Osteoblast (primary cell): ENCODE measurements around the gene RBP4. TPM values are rescaled to one million over a fixed set of nuclear protein-coding genes. Genes with fewer than 3 reads are reported as not detected.

Experiments used
- DNase-seq: peaks from one replicate; pipeline ENCODE4 v3.0.0; 2011; ENCODE audit warnings: low spot score, mixed read lengths; ENCODE audit not compliant: insufficient read length; ENCODE audit errors: missing footprints
- H2AFZ ChIP-seq: 2 replicates; pipeline ENCODE4 v1.6.0; 2011; ENCODE audit warnings: mild to moderate bottlenecking, low read length
- H3K27ac ChIP-seq: 2 replicates; pipeline ENCODE4 v1.5.1; 2011; ENCODE audit warnings: mild to moderate bottlenecking, low read depth, low read length, moderate library complexity
- H3K27me3 ChIP-seq: 2 replicates; pipeline ENCODE4 v1.6.0; 2012; ENCODE audit warnings: mild to moderate bottlenecking, control low read depth, inconsistent platforms, low read length, moderate library complexity; ENCODE audit not compliant: insufficient read depth
- H3K36me3 ChIP-seq: 2 replicates; pipeline ENCODE4 v1.5.1; 2011; ENCODE audit warnings: mild to moderate bottlenecking, low read length, control low read depth, moderate library complexity; ENCODE audit not compliant: insufficient read depth
- H3K4me1 ChIP-seq: 2 replicates; pipeline ENCODE4 v1.5.1; 2011; ENCODE audit warnings: mild to moderate bottlenecking, low read length, control low read depth, moderate library complexity; ENCODE audit not compliant: insufficient read depth
- H3K4me2 ChIP-seq: 2 replicates; pipeline ENCODE4 v1.6.0; 2011; ENCODE audit warnings: mild to moderate bottlenecking, low read length; ENCODE audit not compliant: insufficient read depth
- H3K4me3 ChIP-seq: fragments of 200-600 bp; sonication (generic); 3 replicates; pipeline ENCODE4 v1.5.1; 2012; ENCODE audit warnings: mild to moderate bottlenecking, low read length, inconsistent platforms; ENCODE audit not compliant: insufficient read depth
- H3K79me2 ChIP-seq: 2 replicates; pipeline ENCODE4 v1.6.0; 2012; ENCODE audit warnings: mild to moderate bottlenecking, low read length, control low read depth, inconsistent platforms; ENCODE audit not compliant: insufficient read depth
- H3K9me3 ChIP-seq: 2 replicates; pipeline ENCODE4 v1.5.1; 2011; ENCODE audit warnings: low read depth, low read length, control low read depth
- H4K20me1 ChIP-seq: 2 replicates; pipeline ENCODE4 v1.6.0; 2012; ENCODE audit warnings: mild to moderate bottlenecking, low read length, control low read depth; ENCODE audit not compliant: insufficient read depth
- total RNA-seq: library from RNA; depleted of rRNA; stranded (reverse); fragments of >200 nt; gene quantifications from 2 replicates; pipeline ENCODE4 v1.2.3, GENCODE V29; 2012
- TF ChIP-seq, protein P1 (sequence below): IDR thresholded peaks from 2 replicates; pipeline ENCODE4 v1.5.1; 2011; ENCODE audit warnings: mild to moderate bottlenecking, low read depth, low read length, moderate library complexity; ENCODE audit errors: extremely low read depth

RBP4 gene
- total RNA-seq, 1 donor = 3.3 TPM

DNA sequence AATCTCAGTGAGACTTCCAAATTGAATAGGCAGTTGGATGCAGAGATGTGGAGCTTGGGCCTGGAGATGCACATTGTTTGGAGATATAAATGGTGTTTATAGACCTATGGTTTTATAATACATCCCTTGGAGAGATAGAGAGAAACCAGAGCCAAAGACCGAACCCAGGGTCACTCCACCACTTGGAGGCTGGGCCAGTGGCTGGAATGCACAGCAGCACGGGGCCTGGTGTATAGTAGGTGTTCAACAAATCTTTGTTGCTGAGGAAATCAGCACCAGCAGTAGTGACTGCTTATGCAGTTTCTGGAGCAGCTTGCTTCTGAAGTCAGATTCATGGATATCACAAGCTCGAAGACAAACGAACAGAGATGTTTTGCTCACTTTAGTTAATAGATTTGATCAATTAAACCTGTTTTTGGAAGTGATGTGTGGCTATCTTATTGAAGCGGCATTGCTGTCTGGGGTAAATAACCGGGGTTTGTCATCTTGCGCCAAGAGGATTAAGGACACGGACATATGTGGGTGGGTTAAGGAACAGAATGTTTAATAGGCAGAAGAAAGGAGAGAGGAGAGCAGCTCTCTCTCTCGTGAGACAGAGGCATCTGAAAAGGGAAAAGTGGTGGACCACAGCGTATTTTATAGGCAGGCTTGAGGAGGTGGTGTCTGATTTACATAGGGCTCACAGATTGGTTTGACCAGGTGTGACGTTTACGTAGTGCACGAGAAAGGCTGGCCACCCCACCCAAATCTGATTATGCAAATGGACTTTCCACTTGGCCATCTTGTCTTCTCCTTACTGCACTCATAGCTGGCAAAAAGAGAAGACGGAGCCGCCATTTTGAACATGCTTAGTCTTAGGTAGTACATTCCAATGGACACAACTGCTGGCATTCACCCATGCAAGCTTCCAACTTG, 11.1 kb downstream of the RBP4 start:
- TF ChIP-seq, protein P1, sequence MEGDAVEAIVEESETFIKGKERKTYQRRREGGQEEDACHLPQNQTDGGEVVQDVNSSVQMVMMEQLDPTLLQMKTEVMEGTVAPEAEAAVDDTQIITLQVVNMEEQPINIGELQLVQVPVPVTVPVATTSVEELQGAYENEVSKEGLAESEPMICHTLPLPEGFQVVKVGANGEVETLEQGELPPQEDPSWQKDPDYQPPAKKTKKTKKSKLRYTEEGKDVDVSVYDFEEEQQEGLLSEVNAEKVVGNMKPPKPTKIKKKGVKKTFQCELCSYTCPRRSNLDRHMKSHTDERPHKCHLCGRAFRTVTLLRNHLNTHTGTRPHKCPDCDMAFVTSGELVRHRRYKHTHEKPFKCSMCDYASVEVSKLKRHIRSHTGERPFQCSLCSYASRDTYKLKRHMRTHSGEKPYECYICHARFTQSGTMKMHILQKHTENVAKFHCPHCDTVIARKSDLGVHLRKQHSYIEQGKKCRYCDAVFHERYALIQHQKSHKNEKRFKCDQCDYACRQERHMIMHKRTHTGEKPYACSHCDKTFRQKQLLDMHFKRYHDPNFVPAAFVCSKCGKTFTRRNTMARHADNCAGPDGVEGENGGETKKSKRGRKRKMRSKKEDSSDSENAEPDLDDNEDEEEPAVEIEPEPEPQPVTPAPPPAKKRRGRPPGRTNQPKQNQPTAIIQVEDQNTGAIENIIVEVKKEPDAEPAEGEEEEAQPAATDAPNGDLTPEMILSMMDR = no peak
- Histone ChIP-seq H3K27ac (no peak overlapping the region), H3K4me1 (no peaks in the 10 kb centered on the region), H4K20me1 (no peaks in the 10 kb centered on the region), H3K27me3 (peaks cover 5% of the 10 kb centered on the region), H3K36me3 (no peaks in the 10 kb centered on the region), H2AFZ (no peak overlapping the region), H3K4me2 (no peak overlapping the region), H3K79me2 (no peaks in the 10 kb centered on the region), H3K9me3 (no peaks in the 10 kb centered on the region), H3K4me3 (no peak overlapping the region)
- DNase-seq = no peak

DNA sequence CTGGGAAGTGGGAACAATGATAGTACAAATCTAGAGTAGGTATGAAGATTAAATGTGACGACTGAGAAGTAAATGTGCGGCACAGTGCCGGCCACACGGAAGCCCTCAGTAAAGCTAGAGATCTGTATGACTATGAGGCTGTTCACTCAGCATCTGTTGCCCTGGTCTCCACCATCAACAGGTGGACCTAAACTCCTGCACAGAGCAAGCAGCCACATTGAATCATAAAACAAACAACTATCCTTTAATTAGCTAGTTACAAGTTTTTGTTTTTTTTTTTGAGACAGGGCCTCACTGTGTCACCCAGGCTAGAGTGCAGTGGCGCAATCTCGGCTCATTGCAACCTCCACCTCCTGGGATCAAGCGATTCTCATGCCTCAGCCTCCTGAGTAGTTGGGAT, 16.6 kb downstream of the RBP4 start:
- Histone ChIP-seq H3K27ac (no peak overlapping the region), H3K4me2 (no peak overlapping the region), H3K36me3 (no peaks in the 10 kb centered on the region), H2AFZ (no peak overlapping the region), H3K9me3 (peaks cover 2% of the 10 kb centered on the region), H4K20me1 (no peaks in the 10 kb centered on the region), H3K4me1 (no peaks in the 10 kb centered on the region), H3K4me3 (no peak overlapping the region), H3K27me3 (peaks cover 9% of the 10 kb centered on the region), H3K79me2 (no peaks in the 10 kb centered on the region)
- DNase-seq = no peak
- TF ChIP-seq, protein P1 = no peak

DNA sequence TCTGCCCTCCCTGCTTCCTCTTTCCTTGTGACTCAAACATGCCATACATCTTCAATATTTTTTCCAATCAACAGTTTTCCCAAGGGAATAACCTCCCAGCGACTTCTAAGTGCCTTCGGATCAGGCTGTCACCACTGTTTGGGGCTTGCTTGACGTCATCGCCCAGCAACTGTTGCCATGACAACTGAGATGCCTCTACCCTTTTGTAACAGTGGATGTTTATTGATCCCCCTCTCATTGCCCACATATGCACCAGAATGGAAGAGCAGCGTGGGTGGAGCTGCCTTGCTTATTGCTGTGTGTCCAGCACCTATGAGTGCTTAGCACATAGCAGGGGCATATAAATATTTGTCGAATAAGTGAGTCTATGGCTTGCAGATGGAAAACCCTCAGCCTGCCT, 20.2 kb downstream of the RBP4 start:
- DNase-seq = no peak
- TF ChIP-seq, protein P1 = no peak
- Histone ChIP-seq H3K4me1 (no peaks in the 10 kb centered on the region), H3K79me2 (no peaks in the 10 kb centered on the region), H3K27me3 (peaks cover 5% of the 10 kb centered on the region), H3K4me3 (no peak overlapping the region), H3K9me3 (peaks cover 2% of the 10 kb centered on the region), H3K4me2 (no peak overlapping the region), H4K20me1 (no peaks in the 10 kb centered on the region), H3K27ac (no peak overlapping the region), H2AFZ (no peak overlapping the region), H3K36me3 (no peaks in the 10 kb centered on the region)

DNA sequence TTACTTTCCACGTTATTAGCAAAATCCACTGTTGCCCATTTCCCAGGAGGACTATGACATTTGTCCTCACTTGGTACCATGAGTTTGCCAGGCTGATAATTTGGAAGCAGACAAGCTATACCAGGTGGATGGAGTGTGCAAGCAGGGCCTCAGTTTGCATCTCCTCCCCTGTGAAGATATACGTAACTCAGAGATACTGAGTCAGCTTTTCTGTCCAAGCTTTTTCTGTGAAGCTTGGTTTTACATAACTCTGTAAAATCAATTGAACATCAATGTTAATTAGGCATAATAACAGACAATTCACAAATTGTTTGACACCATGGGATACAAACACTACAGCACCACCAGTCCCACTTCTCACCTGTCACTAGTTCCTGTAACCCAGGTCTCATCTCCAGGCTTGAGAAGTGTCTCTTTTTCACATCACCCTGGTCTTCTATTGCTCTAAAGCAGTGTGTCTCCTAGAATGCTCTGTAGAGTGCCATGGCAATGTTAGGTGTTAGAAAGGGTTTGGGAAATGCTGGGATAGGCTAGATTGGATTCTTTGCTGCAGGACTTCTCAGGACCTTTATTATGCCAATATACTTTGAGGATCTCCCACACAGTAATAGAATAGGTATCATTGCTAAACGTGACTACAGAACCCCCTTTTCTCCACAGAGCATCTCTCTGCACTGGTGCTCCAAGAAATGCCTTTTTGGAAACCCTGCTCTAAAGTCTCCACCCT, 20.9 kb downstream of the RBP4 start:
- H3K4me1 ChIP-seq = no peaks in the 10 kb centered on the region
- H2AFZ ChIP-seq = no peak overlapping the region
- no peaks in the 10 kb centered on the region for H3K36me3 ChIP-seq
- H3K27ac ChIP-seq = no peak overlapping the region
- H4K20me1 ChIP-seq = no peaks in the 10 kb centered on the region
- no peaks in the 10 kb centered on the region for H3K79me2 ChIP-seq
- TF ChIP-seq, protein P1 = no peak
- no peak overlapping the region for H3K4me2 ChIP-seq
- H3K4me3 ChIP-seq = no peak overlapping the region
- peaks cover 2% of the 10 kb centered on the region for H3K9me3 ChIP-seq
- DNase-seq = no peak
- peaks cover 11% of the 10 kb centered on the region for H3K27me3 ChIP-seq
